H1 (cell line): ENCODE results near the gene GALP. TPM values are rescaled to one million over a fixed set of nuclear protein-coding genes. Genes with fewer than 3 reads are reported as not detected.

Experiments
- CTCF ChIA-PET: fragments of 300-600 bp; sonication (Branson Sonifier 250); formaldehyde crosslinking; loops from one replicate; lab custom pipeline; 2021; ENCODE audit not compliant: partially characterized antibody; lab: Charles Lee
- POLR2A ChIA-PET: fragments of 300-600 bp; sonication (Branson Sonifier 250); formaldehyde crosslinking; loops from one replicate; lab custom pipeline; 2021; ENCODE audit warnings: inconsistent platforms; ENCODE audit not compliant: partially characterized antibody; lab: Charles Lee
- DNase-seq, 2 experiments: peaks; one replicate each; pipeline versions ENCODE4 v3.0.0 to v3.0.0-alpha.2; 2010 to 2022; ENCODE audit warnings: low spot score in 2 of 2, low read depth in 1 of 2, mixed read lengths in 1 of 2
- FAIRE-seq: peaks from 2 replicates; lab custom pipeline; 2011; peaks lifted over from hg19 to GRCh38; lab: Jason Lieb, UNC
- H2AFZ ChIP-seq: 2 replicates; pipeline ENCODE4 v1.8.1; 2012; ENCODE audit warnings: low read length, inconsistent platforms
- H2AK5ac ChIP-seq: 2 replicates; pipeline ENCODE4 v1.6.1; 2013; ENCODE audit warnings: low read depth, low read length
- H2BK120ac ChIP-seq: replicated peaks from 2 replicates; pipeline ENCODE3; 2013; ENCODE audit warnings: low read depth, low read length, inconsistent platforms
- H2BK12ac ChIP-seq: 2 replicates; pipeline ENCODE4 v1.6.1; 2013; ENCODE audit warnings: low read depth, low read length
- H2BK15ac ChIP-seq: 2 replicates; pipeline ENCODE4 v1.6.1; 2013; ENCODE audit warnings: low read length
- H2BK20ac ChIP-seq: 2 replicates; pipeline ENCODE4 v1.6.1; 2013; ENCODE audit warnings: low read length
- H2BK5ac ChIP-seq: 2 replicates; pipeline ENCODE4 v1.6.1; 2013; ENCODE audit warnings: low read depth, low read length
- H3K14ac ChIP-seq: 2 replicates; pipeline ENCODE4 v1.6.1; 2013; ENCODE audit warnings: inconsistent platforms; ENCODE audit not compliant: insufficient read length
- H3K18ac ChIP-seq: 2 replicates; pipeline ENCODE4 v1.6.1; 2013; ENCODE audit warnings: low read length; ENCODE audit errors: extremely low read depth
- H3K23ac ChIP-seq: 2 replicates; pipeline ENCODE4 v1.6.1; 2013; ENCODE audit warnings: inconsistent platforms; ENCODE audit not compliant: insufficient read length
- H3K23me2 ChIP-seq: 2 replicates; pipeline ENCODE4 v1.6.1; 2013; ENCODE audit warnings: low read depth, low read length
- H3K27ac ChIP-seq: 2 replicates; pipeline ENCODE4 v1.6.1; 2011; ENCODE audit warnings: low read depth, low read length, inconsistent platforms
- H3K27me3 ChIP-seq, 4 experiments: replicated peaks in 1 of 4; 1 replicate in 1 of 4; 2 replicates in 3 of 4; pipeline versions ENCODE4 v1.6.1 to v1.8.1; 2011 to 2013; ENCODE audit warnings: low read length in 3 of 4, mild to moderate bottlenecking in 3 of 4, inconsistent platforms in 2 of 4, mixed read lengths in 2 of 4, moderate library complexity in 1 of 4; ENCODE audit not compliant: control insufficient read depth in 3 of 4, insufficient read depth in 3 of 4; ENCODE audit errors: extremely low read depth in 1 of 4
- H3K36me3 ChIP-seq, 4 experiments: 2 replicates each; pipeline versions ENCODE4 v1.6.1 to v1.8.1; 2011 to 2013; ENCODE audit warnings: mild to moderate bottlenecking in 4 of 4, low read length in 3 of 4, moderate library complexity in 2 of 4, control low read depth in 1 of 4, inconsistent platforms in 1 of 4; ENCODE audit not compliant: insufficient read depth in 4 of 4, control insufficient read depth in 2 of 4
- H3K4ac ChIP-seq: replicated peaks from 2 replicates; pipeline ENCODE3; 2013; ENCODE audit warnings: low read length, low read depth, mixed read lengths, inconsistent platforms; ENCODE audit not compliant: insufficient read length
- H3K4me1 ChIP-seq, 4 experiments: replicated peaks in 1 of 4; 1 replicate in 1 of 4; 2 replicates in 3 of 4; pipeline versions ENCODE4 v1.6.1 to v1.8.1; 2011 to 2013; ENCODE audit warnings: low read length in 3 of 4, inconsistent platforms in 2 of 4, mixed read lengths in 1 of 4; ENCODE audit not compliant: insufficient read depth in 4 of 4, control insufficient read depth in 3 of 4
- H3K4me2 ChIP-seq, 2 experiments: 2 replicates each; pipeline versions ENCODE4 v1.6.1 to v1.8.1; 2011 to 2013; ENCODE audit warnings: low read depth in 2 of 2, low read length in 2 of 2, control low read depth in 1 of 2, inconsistent platforms in 1 of 2, mild to moderate bottlenecking in 1 of 2; ENCODE audit not compliant: insufficient read depth in 1 of 2
- H3K4me3 ChIP-seq, 4 experiments: fragments of 200-600, 300-600 bp in 1 of 4; sonication (generic), shearing (Covaris generic), sonication (Bioruptor Twin) in 1 of 4; 2 replicates each; pipeline versions ENCODE4 v1.5.1 to v1.8.1; 2011 to 2016; ENCODE audit warnings: low read length in 4 of 4, low read depth in 3 of 4, control low read depth in 2 of 4, inconsistent platforms in 2 of 4, mild to moderate bottlenecking in 2 of 4, mixed read lengths in 1 of 4, moderate library complexity in 1 of 4; ENCODE audit not compliant: insufficient read depth in 2 of 4; ENCODE audit errors: extremely low read depth in 1 of 4
- H3K56ac ChIP-seq: replicated peaks from 2 replicates; pipeline ENCODE3; 2013; ENCODE audit warnings: low read depth, mild to moderate bottlenecking, mixed read lengths, low read length, inconsistent platforms; ENCODE audit not compliant: insufficient read length
- H3K79me1 ChIP-seq: 2 replicates; pipeline ENCODE4 v1.6.1; 2013; ENCODE audit warnings: low read depth, low read length, control low read depth
- H3K79me2 ChIP-seq, 2 experiments: 2 replicates each; pipeline versions ENCODE4 v1.6.1 to v1.8.1; 2012 to 2013; ENCODE audit warnings: low read length in 2 of 2, mild to moderate bottlenecking in 2 of 2, inconsistent platforms in 1 of 2; ENCODE audit not compliant: insufficient read depth in 2 of 2, control insufficient read depth in 1 of 2
- H3K9ac ChIP-seq, 4 experiments: replicated peaks in 1 of 4; 1 replicate in 1 of 4; 2 replicates in 3 of 4; pipeline versions ENCODE4 v1.6.1 to v1.8.1; 2011 to 2013; ENCODE audit warnings: low read depth in 3 of 4, low read length in 3 of 4, control low read depth in 2 of 4, mild to moderate bottlenecking in 2 of 4, moderate library complexity in 2 of 4, inconsistent platforms in 1 of 4; ENCODE audit errors: extremely low read depth in 1 of 4
- H3K9me3 ChIP-seq, 2 experiments: 2 replicates each; pipeline versions ENCODE4 v1.6.1 to v1.8.1; 2012 to 2013; ENCODE audit warnings: mild to moderate bottlenecking in 2 of 2, moderate library complexity in 2 of 2, control low read depth in 1 of 2, inconsistent platforms in 1 of 2, low read depth in 1 of 2, low read length in 1 of 2, mixed read lengths in 1 of 2; ENCODE audit not compliant: insufficient read depth in 2 of 2
- H4K20me1 ChIP-seq, 2 experiments: replicated peaks in 1 of 2; 2 replicates each; pipeline versions ENCODE3 to v1.8.1; 2011 to 2013; ENCODE audit warnings: inconsistent platforms in 2 of 2, low read length in 2 of 2, mild to moderate bottlenecking in 1 of 2; ENCODE audit not compliant: insufficient read depth in 2 of 2, control insufficient read depth in 1 of 2
- H4K5ac ChIP-seq: 2 replicates; pipeline ENCODE4 v1.6.1; 2013; ENCODE audit warnings: low read length, low read depth, mixed read lengths, inconsistent platforms; ENCODE audit not compliant: insufficient read length
- H4K8ac ChIP-seq: 2 replicates; pipeline ENCODE4 v1.8.0; 2013; ENCODE audit warnings: mild to moderate bottlenecking, moderate library complexity, low read length, inconsistent platforms; ENCODE audit not compliant: insufficient read depth; ENCODE audit errors: extremely low read depth
- H4K91ac ChIP-seq: replicated peaks from 2 replicates; pipeline ENCODE3; 2013; ENCODE audit warnings: low read length, mixed read lengths, inconsistent platforms; ENCODE audit not compliant: insufficient read length
- ATF3 ChIP-seq: IDR thresholded peaks from 2 replicates; pipeline ENCODE4 v1.6.1; 2011; ENCODE audit warnings: low read depth, mild to moderate bottlenecking, low read length; ENCODE audit not compliant: insufficient read depth
- CEBPB ChIP-seq: IDR thresholded peaks from 2 replicates; pipeline ENCODE4 v1.6.1; 2012; ENCODE audit warnings: low read depth, low read length
- CREB1 ChIP-seq: IDR thresholded peaks from 2 replicates; pipeline ENCODE4 v1.6.1; 2012; ENCODE audit warnings: inconsistent platforms
- E2F6 ChIP-seq: IDR thresholded peaks from 2 replicates; pipeline ENCODE4 v1.6.1; 2012; ENCODE audit warnings: inconsistent platforms
- GABPA ChIP-seq: IDR thresholded peaks from 2 replicates; pipeline ENCODE4 v1.6.1; 2011; ENCODE audit warnings: mild to moderate bottlenecking, low read length, moderate library complexity, borderline replicate concordance; ENCODE audit not compliant: insufficient read depth
- HDAC6 ChIP-seq: IDR thresholded peaks from one replicate; pipeline ENCODE4 v1.7.1; 2012; ENCODE audit warnings: low read depth, mild to moderate bottlenecking, inconsistent platforms, low read length, moderate library complexity
- JUND ChIP-seq: IDR thresholded peaks from 2 replicates; pipeline ENCODE4 v1.6.1; 2011; ENCODE audit warnings: mild to moderate bottlenecking, improper control_type of control experiment, low read length
- MAFK ChIP-seq: IDR thresholded peaks from 2 replicates; pipeline ENCODE4 v1.6.1; 2012; ENCODE audit warnings: low read depth, mild to moderate bottlenecking, improper control_type of control experiment, low read length
- NRF1 ChIP-seq: IDR thresholded peaks from 2 replicates; pipeline ENCODE4 v1.6.1; 2011; ENCODE audit warnings: mild to moderate bottlenecking, low read depth, low read length, improper control_type of control experiment
- POLR2AphosphoS5 ChIP-seq: IDR thresholded peaks from 2 replicates; pipeline ENCODE4 v1.6.1; 2011; ENCODE audit warnings: low read depth, low read length
- RFX5 ChIP-seq: IDR thresholded peaks from 2 replicates; pipeline ENCODE4 v1.6.1; 2011; ENCODE audit warnings: low read depth, low read length, improper control_type of control experiment, borderline replicate concordance
- SP1 ChIP-seq: IDR thresholded peaks from 2 replicates; pipeline ENCODE4 v1.6.1; 2011; ENCODE audit warnings: low read depth, low read length
- TAF7 ChIP-seq: optimal IDR thresholded peaks from 2 replicates; pipeline ENCODE3; 2011; ENCODE audit warnings: low read depth, mild to moderate bottlenecking, inconsistent platforms, low read length, moderate library complexity, borderline replicate concordance
- YY1 ChIP-seq: IDR thresholded peaks from 2 replicates; pipeline ENCODE4 v1.6.1; 2011; ENCODE audit warnings: low read depth, mild to moderate bottlenecking, low read length
- WGBS, 2 experiments: shearing (Covaris generic) in 1 of 2; methylation state at CpG; one replicate each; pipeline versions ENCODE4 v1.1.6 to v1.1.7; 2013 to 2015; ENCODE audit warnings: low lambda C conversion rate in 2 of 2, mixed read lengths in 2 of 2, inconsistent platforms in 1 of 2, low coverage in 1 of 2, missing lambda C conversion rate in 1 of 2; ENCODE audit not compliant: insufficient replicate concordance in 2 of 2, insufficient coverage in 1 of 2, insufficient read length in 1 of 2; ENCODE audit errors: extremely low coverage in 1 of 2, missing lambda C conversion rate in 1 of 2; 5-methylcytosine and 5-hydroxymethylcytosine counted together
- polyA plus RNA-seq, 7 experiments: library from polyadenylated mRNA; depleted of rRNA in 3 of 7; stranded (reverse) in 5 of 7; unstranded in 2 of 7; fragments of >200 nt in 5 of 7; fragments of 200-250 nt in 2 of 7; gene quantifications; 1 replicate in 5 of 7; 2 replicates in 1 of 7; 4 replicates in 1 of 7; pipeline versions ENCODE4 v1.2.1 to v1.2.3, GENCODE V29; 2011 to 2013; ENCODE audit warnings: missing spikeins in 2 of 7, mixed read lengths in 2 of 7
- total RNA-seq: library from RNA; stranded (reverse); fragmentation: NEBNext Ultra II Directional; extraction: Animal tissue kit (Norgen Biotek cat#: 25700); gene quantifications from 2 replicates; pipeline ENCODE4 v1.2.1, GENCODE V29; 2021

The GALP gene
- total and polyA plus RNA-seq, 2 of the 8 experiments (the other 6 are each of a cell fraction or from before 2014, with no cell fraction given), result 0.14 TPM; not detected in 1

DNA sequence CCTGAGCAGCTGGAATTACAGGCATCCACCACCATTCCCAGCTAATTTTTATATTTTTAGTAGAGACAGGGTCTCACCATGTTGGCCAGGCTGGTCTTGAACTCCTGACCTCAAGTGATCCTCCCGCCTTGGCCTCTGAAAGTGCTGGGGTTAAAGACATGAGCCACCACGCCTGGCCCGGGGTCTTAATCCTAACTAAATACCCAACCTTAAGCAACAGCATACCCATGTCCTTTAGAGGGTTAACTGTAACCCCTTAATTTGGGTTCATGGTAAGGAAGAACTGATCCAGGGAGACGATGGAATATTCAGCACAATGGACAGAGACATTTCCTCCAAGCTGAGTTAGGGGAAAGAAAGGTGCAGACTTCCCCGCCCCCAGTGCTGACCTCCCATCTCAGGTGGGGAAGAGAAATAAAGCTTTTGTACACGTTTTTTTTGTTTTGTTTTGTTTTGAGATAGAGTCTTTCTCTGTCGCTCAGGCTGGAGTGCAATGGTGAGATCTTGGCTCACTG is 8.7 kb upstream of the GALP start:
- Histone ChIP-seq H4K20me1 (peaks cover 0 to 3% of the 10 kb centered on the region in 2 experiments), H2BK12ac (no peak overlapping the region), H3K23ac (no peak overlapping the region), H3K9me3 (no peaks in the 10 kb centered on the region), H3K23me2 (no peaks in the 10 kb centered on the region), H3K18ac (no peak overlapping the region), H3K56ac (no peak overlapping the region), H3K14ac (no peak overlapping the region), H3K4ac (no peak overlapping the region), H3K27ac (no peak overlapping the region), H3K36me3 (no peaks in the 10 kb centered on the region), H2AFZ (no peak overlapping the region), H3K4me2 (no peak overlapping the region), H3K4me3 (no peak overlapping the region), H3K27me3 (no peaks in the 10 kb centered on the region), H4K91ac (no peak overlapping the region), H2BK5ac (no peak overlapping the region), H2AK5ac (no peak overlapping the region), H4K5ac (no peak overlapping the region), H3K79me2 (no peaks in the 10 kb centered on the region), H2BK20ac (no peak overlapping the region), H3K79me1 (no peaks in the 10 kb centered on the region), H2BK120ac (no peak overlapping the region), H3K4me1 (no peaks in the 10 kb centered on the region), H4K8ac (no peak overlapping the region), H3K9ac (no peak overlapping the region), H2BK15ac (no peak overlapping the region)
- 50% methylated on average over 7 of the region's 7 CpGs; no CpG with 5 or more reads in 1 of the 2 experiments for WGBS, 2 experiments
- POLR2A ChIA-PET, result interaction anchor here (1.1 to 1.6 kb wide), 3 partner anchors 9 to 147 kb away, joined by 3 to 4 read pairs (median 3); no protein-coding TSS in a partner anchor
- FAIRE-seq, result no peak
- CTCF ChIA-PET, result interaction anchor here (0.7 to 4.8 kb wide), 10 partner anchors 10 to 182 kb away, joined by 3 to 57 read pairs (median 4); no protein-coding TSS in a partner anchor
- DNase-seq, result no peak
- no peak for TF ChIP-seq SP1
- TF ChIP-seq E2F6, result no peak
- no peak for TF ChIP-seq HDAC6
- no peak for TF ChIP-seq ATF3
- TF ChIP-seq CEBPB, result no peak
- TF ChIP-seq TAF7, result no peak
- TF ChIP-seq RFX5, result no peak
- no peak for TF ChIP-seq JUND
- no peak for TF ChIP-seq NRF1
- TF ChIP-seq CREB1, result no peak
- no peak for TF ChIP-seq POLR2AphosphoS5
- no peak for TF ChIP-seq YY1
- TF ChIP-seq GABPA, result no peak
- no peak for TF ChIP-seq MAFK
